OCI-M2 (cell line): Measurements from ENCODE around the gene RGS2.

ENCODE experiments used
- DNase-seq: peaks from one replicate; lab custom pipeline; 2025; ENCODE audit not compliant: unreplicated experiment; lab: John Stamatoyannopoulos, UW

Gene RGS2

GRCh38 chr1:192830595-192831246 is 21.9 kb downstream of the RGS2 start:
- DNase-seq = no peak

GRCh38 chr1:192831706-192832355 is 23.0 kb downstream of the RGS2 start:
- no peak for DNase-seq

- DNase-seq = no peak
Measured at GRCh38 chr1:192832492-192832891, 23.7 kb downstream of the RGS2 start.

GRCh38 chr1:192835116-192835515 is 26.3 kb downstream of the RGS2 start:
- DNase-seq = no peak

GRCh38 chr1:192839162-192840066 is 30.6 kb downstream of the RGS2 start:
- no peak for DNase-seq

- no peak for DNase-seq
Measured at GRCh38 chr1:192844360-192844759, 35.5 kb downstream of the RGS2 start.

- DNase-seq = no peak
Measured at GRCh38 chr1:192846950-192847349, 38.1 kb downstream of the RGS2 start.

GRCh38 chr1:192849011-192849410 is 40.2 kb downstream of the RGS2 start:
- DNase-seq = no peak

GRCh38 chr1:192849442-192849841 is 40.6 kb downstream of the RGS2 start:
- no peak for DNase-seq

GRCh38 chr1:192852001-192852947 is 43.4 kb downstream of the RGS2 start:
- DNase-seq = no peak

- no peak for DNase-seq
Measured at GRCh38 chr1:192858456-192858855, 49.6 kb downstream of the RGS2 start.

- no peak for DNase-seq
Measured at GRCh38 chr1:192859808-192860207, 51.0 kb downstream of the RGS2 start.

GRCh38 chr1:192860478-192861185 is 51.8 kb downstream of the RGS2 start:
- no peak for DNase-seq

- no peak for DNase-seq
Measured at GRCh38 chr1:192861860-192862259, 53.0 kb downstream of the RGS2 start.
